ENCODE measurements around the gene B9D1. TPM values are rescaled to one million over a fixed set of nuclear protein-coding genes. Genes with fewer than 3 reads are reported as not detected.

Gene B9D1
- total RNA-seq = 5.3 TPM
- long read RNA-seq, partial matches to known transcripts = 0 of 3 reads
- long read RNA-seq, other reads (novel, unspliced or antisense) = 0 of 3 reads

DNA sequence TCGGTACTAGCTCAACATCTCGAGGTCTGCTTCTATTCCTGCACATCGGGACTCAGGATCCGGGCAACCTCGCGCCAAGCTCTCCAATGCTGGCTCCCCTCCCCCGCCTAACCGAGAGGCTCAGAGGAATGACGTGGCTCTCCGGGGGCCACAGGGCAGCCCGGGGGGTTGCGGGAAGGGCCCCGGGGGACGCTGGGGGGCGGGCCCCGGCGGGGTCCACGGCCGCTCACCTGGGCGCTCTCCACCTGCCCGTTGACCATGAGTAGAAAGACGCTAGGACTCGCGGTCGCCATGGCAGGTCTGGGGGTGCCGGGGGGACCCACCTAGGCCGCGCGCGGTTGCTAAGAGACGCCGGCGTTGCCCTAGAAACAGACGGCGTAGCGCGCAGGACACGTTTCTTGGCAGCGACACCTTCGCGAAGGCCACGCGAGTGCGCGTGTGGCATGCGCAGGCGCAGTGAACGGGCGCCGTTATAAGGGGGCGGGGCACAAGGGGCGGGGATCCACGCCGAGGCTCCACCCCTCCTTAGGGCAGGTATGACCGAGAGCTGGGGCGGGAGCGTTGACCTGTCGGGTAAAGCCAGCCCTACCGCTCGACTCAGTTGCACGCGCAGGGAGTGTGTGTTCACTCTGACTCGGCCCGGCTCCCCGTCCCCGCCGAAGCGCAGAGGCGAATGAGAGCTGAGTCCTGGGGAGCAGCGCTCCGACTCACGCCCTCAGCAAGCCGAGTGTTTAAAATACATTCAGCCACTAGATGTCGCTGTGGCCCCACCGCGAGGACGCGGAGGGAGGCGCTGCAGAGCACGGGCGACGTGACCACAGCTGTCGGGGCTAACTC, at the start of gene B9D1:
Gene B9D1 (minus strand): TSS at position 447 of the 837 bp plus-strand sequence. CDS start 154 bp downstream, at position 293.
- ATAC-seq (peak; percentile 95), DNase-seq (ENCODE audit: missing footprints) (peak; percentile 97)
- intact Hi-C loops (cut with DNase I) = loop anchor here (1.0 to 5.0 kb wide), 2 partner anchors 86 to 405 kb away; no protein-coding TSS in a partner anchor

DNA sequence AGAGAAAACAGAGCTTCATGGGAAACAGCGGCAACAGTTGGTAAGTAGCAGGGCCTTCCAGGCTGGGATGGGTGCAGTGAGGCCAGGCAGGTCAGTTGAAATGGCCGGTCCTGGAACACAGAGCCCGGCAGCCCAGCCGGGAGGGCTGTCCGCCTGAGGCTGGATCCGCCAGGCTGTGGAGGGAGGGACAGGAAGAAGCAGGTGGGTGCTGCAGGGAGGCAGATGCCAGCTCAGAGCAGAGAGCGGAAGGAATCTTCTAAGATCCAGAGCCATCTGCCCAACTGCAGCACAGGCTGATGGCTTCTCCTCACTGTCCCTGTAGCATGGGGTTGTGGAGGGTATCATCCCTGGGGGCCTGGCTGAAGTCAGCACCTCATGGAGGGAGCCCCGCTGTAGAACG, 49.1 kb upstream of the B9D1 start:
- ATAC-seq (peak; percentile 17), DNase-seq (ENCODE audit: missing footprints) (no peak)
- intact Hi-C loops (cut with DNase I) = no loop called here

GRCh38 chr17:19410875-19411620, 48.5 kb upstream of the B9D1 start, which contains the start of gene RNF112:
RNF112 (plus strand) TSS chr17:19411232; CDS start chr17:19411409, 177 bp downstream.
- no peak for DNase-seq (ENCODE audit: missing footprints)
- intact Hi-C loops (cut with DNase I) = no loop called here
- peak; percentile 61 for ATAC-seq

- ATAC-seq = no peak
- DNase-seq (ENCODE audit: missing footprints) = no peak
- intact Hi-C loops (cut with DNase I) = no loop called here
These were observed 47.6 kb upstream of the B9D1 start for GRCh38 chr17:19410091-19410490.

DNA sequence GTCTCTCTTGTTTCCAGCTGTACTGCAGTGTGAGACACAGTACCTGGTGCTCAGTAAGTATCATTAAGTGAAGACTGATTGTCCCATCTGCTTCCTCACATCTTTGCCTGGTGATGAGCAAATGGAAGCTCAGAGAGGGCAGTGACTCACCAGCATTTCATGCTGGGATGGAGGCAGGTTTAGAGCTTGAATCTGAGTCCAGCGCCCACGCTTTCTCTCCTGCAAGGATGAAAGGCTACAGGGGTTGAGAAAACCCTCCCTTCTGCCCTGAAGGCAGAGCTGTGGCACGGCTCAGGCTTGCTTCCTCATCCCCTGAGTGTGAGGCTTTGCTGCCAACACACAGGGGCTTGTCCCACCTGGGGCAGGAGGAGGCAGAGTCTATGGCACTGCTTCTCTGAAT, 47.0 kb upstream of the B9D1 start:
- no peak for DNase-seq (ENCODE audit: missing footprints)

GRCh38 chr17:19409066-19409465, 46.5 kb upstream of the B9D1 start:
- ATAC-seq (no peak), DNase-seq (ENCODE audit: missing footprints) (no peak)
- intact Hi-C loops (cut with DNase I) = no loop called here

More for the DNA sequence above, 47.0 kb upstream of the B9D1 start:
- intact Hi-C loops (cut with DNase I) = no loop called here
- ATAC-seq = no peak

DNA sequence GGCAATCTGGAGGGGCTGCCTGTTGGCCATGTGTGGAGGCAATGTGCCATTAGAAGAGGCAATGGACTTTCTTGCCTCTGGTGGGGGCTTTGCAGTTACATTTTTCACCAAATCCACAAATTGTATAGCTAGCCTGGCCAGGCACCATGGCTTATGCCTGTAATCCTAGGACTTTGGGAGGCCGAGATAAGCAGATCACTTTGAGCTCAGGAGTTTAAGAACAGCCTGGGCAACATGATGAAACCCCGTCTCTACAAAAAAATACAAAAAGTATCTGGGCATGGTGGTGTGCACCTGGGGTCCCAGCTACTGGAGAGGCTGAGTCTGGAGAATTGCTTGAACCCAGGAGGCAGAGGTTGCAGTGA, 45.8 kb upstream of the B9D1 start:
- intact Hi-C loops (cut with DNase I) = no loop called here
- no peak for DNase-seq (ENCODE audit: missing footprints)
- ATAC-seq = no peak

DNA sequence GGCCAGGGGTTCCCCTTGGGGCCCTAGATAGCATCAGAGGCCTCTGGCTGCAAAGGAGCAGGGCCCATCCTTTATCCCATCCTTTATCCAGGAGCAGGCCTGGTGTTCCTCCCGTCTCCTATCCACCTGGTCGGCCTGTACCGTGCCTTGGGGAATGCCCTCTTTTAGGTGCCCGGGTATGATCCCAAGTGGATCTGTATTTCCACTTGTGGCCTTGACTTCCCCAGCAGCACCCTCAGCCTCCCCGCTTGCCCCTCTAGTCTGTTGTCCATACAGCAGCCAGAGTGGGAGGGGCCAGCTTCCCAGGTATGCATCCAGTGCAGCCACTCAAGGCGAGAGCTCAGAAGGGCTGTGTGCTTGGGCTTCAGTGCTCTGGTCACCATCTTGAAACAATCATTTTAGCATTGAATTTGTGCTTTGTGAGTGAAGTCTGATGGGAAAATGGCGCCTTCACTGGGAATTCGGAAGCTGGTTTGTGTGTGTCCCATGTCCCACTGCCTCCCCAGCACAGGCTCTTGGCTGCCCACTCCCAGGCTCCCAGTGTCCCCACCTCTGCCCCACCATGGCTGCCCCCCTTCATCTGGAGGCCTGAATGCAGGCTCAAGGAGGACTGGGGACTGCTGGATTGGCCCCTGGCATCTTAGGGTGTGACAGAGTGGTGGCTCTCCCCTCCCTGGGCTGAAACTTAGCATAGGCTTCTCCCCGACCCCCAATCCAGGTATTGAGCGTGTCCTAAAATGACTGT, 45.2 kb upstream of the B9D1 start:
- intact Hi-C loops (cut with DNase I) = no loop called here
- ATAC-seq (no peak), DNase-seq (ENCODE audit: missing footprints) (no peak)

- intact Hi-C loops (cut with DNase I) = no loop called here
These were observed 42.6 kb upstream of the B9D1 start for GRCh38 chr17:19405114-19405513.

GRCh38 chr17:19404264-19404663, 41.7 kb upstream of the B9D1 start:
- no peak for ATAC-seq
- intact Hi-C loops (cut with DNase I) = no loop called here
- DNase-seq (ENCODE audit: missing footprints) = no peak

More at GRCh38 chr17:19405114-19405513, 42.6 kb upstream of the B9D1 start:
- DNase-seq (ENCODE audit: missing footprints) = no peak
- ATAC-seq = no peak

DNA sequence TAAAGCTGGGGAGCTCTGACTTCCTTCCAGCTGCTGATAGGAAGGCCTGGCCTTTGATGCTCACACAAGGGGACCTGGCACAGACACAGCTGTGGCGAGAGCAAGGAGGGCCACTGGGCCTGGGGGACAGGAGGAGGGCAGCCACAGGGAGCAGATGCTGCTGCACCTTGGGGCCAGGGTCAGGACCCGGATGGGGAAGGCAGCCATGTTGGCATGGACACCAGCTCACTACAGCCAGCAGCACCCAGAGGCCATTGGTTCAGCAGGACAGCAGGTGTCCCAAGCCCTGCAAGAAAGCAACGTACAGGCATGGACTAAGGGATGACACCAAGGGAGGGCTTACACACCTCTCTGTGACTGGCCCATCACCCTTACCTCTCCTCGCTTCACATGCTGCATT, 40.5 kb upstream of the B9D1 start:
- no peak for DNase-seq (ENCODE audit: missing footprints)
- intact Hi-C loops (cut with DNase I) = no loop called here
- no peak for ATAC-seq

GRCh38 chr17:19402171-19402570, 39.6 kb upstream of the B9D1 start:
- ATAC-seq = no peak
- no peak for DNase-seq (ENCODE audit: missing footprints)
- intact Hi-C loops (cut with DNase I) = no loop called here

DNA sequence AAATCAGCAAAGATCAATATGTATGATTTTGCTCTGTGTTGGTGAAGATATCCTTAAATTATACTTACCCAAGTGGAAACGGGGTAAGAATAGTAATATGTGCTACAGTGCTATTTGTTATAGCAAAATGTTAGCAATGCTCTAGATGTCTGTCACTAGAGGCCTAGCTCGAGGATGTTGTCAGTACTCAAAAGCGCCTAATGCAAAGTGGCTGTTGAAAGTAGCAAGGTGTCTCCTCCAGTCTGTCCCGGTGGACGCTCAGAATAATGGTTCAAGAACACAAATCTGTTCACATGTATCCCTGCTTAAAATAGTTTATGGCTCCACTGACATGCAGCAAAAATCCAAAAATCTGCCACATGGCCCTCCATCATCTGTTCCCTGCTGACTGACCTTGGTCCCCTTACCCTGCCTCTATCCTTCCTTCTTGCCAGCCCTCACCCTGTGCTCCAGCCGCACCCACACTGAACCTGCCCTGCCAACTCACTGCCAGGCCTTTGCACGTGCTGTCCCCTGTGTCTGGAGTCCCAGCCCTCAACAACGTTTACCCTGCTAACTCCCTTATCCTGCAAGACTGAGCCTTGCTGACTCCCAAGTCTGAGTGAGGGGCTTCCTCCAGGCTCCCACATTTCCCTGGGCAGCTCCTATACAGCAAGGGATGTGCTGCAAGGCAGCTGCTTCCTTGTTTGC, 38.9 kb upstream of the B9D1 start:
- intact Hi-C loops (cut with DNase I) = no loop called here
- no peak for DNase-seq (ENCODE audit: missing footprints)
- ATAC-seq = peak; percentile 41

DNA sequence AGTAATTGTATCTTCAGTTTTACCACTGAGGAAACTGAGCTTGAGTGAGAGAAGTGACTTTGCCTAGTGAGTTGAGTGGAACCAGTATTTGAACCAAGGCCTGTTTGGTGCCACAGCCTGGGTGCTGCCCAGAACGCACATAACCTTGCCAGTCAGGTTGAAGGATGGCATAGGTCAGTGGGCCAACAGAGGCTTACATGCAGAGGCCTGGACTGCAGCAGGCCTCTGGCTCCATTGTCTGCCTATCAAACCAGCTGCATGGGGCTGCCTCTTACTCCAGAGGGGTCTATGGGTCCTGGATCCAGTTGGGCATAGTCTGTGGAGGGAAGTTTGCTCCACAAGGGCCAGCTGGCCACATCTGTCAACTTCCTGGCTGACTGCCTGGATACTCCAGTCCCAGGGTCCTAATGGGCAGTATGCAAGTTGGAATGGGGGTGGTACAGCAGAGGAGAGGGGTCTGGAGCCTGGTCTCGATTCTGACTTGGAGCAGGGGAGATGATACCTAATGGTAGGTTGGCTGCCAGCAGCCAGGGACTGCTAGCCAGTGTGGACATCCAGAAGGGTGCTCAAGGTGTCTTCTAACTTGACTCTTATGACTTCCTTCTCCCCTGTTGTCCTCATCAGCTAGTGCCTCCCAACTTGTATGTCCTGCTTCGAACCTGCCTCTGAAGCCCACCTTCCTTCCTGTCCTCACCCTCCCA, 37.4 kb upstream of the B9D1 start:
- ATAC-seq = no peak
- intact Hi-C loops (cut with DNase I) = no loop called here
- DNase-seq (ENCODE audit: missing footprints) = peak; percentile 64

GRCh38 chr17:19398301-19399181, 36.0 kb upstream of the B9D1 start:
- DNase-seq (ENCODE audit: missing footprints) = peak; percentile 83
- peak; percentile 86 for ATAC-seq
- intact Hi-C loops (cut with DNase I) = no loop called here

- intact Hi-C loops (cut with DNase I) = no loop called here
- ATAC-seq (no peak), DNase-seq (ENCODE audit: missing footprints) (peak; percentile 28)
These were observed 35.1 kb upstream of the B9D1 start for GRCh38 chr17:19397556-19398041.

- intact Hi-C loops (cut with DNase I) = no loop called here
- DNase-seq (ENCODE audit: missing footprints) (no peak), ATAC-seq (no peak)
These were observed 29.8 kb upstream of the B9D1 start for GRCh38 chr17:19392303-19392702.
